ENCODE measurements around the gene IRF2BP1. TPM values are rescaled to one million over a fixed set of nuclear protein-coding genes. Genes with fewer than 3 reads are reported as not detected.

IRF2BP1 gene
- 10 to 100 TPM in 1 of 2 donors, 1 to 10 TPM in 1; 9.0 to 10.6 TPM for polyA plus RNA-seq

GRCh38 chr19:45885556-45886426, at the start of gene IRF2BP1:
TSS of gene IRF2BP1 (minus strand) at chr19:45886141. CDS start at chr19:45885774, 367 bp downstream.
- peak within 1 kb of the TSS; percentile 59 to 83 for H3K4me3 ChIP-seq (ENCODE audit: low read depth in 1 of 2, low read length in 2 of 2)
- peak within 1 kb of the TSS; percentile 90 to 95 for H3K27ac ChIP-seq (ENCODE audit: low read depth in 2 of 2, low read length in 1 of 2)
- H3K4me1 ChIP-seq (ENCODE audit: control insufficient read depth in 2 of 2, insufficient read depth in 2 of 2, low read length in 1 of 2) = peaks cover 9 to 21% of the 10 kb centered on the region in 2 donors
- H3K9me3 ChIP-seq (ENCODE audit: control insufficient read depth in 2 of 2, insufficient read depth in 1 of 2, low read depth in 1 of 2, low read length in 1 of 2) = no peaks in the 10 kb centered on the region
- 0% methylated on average over 96 to 107 of the region's 107 CpGs for WGBS, 2 donors
- peaks cover 0 to 2% of the 10 kb centered on the region in 2 donors for H3K36me3 ChIP-seq (ENCODE audit: control insufficient read depth in 2 of 2, insufficient read depth in 2 of 2, low read length in 1 of 2)
- no peaks in the 10 kb centered on the region for H3K27me3 ChIP-seq (ENCODE audit: control insufficient read depth in 1 of 2, insufficient read depth in 2 of 2, low read length in 2 of 2)

- WGBS, 2 donors = 69% methylated on average over 19 of the region's 19 CpGs
- Histone ChIP-seq H3K9me3 (ENCODE audit: control insufficient read depth in 2 of 2, insufficient read depth in 1 of 2, low read depth in 1 of 2, low read length in 1 of 2) (peaks cover 0 to 3% of the 10 kb centered on the region in 2 donors), H3K27me3 (ENCODE audit: control insufficient read depth in 1 of 2, insufficient read depth in 2 of 2, low read length in 2 of 2) (peaks cover 0 to 4% of the 10 kb centered on the region in 2 donors), H3K36me3 (ENCODE audit: control insufficient read depth in 2 of 2, insufficient read depth in 2 of 2, low read length in 1 of 2) (no peaks in the 10 kb centered on the region), H3K27ac (ENCODE audit: low read depth in 2 of 2, low read length in 1 of 2) (no peak overlapping the region), H3K4me3 (ENCODE audit: low read depth in 1 of 2, low read length in 2 of 2) (no peak overlapping the region), H3K4me1 (ENCODE audit: control insufficient read depth in 2 of 2, insufficient read depth in 2 of 2, low read length in 1 of 2) (no peaks in the 10 kb centered on the region)
These were observed 49.3 kb upstream of the IRF2BP1 start for GRCh38 chr19:45935267-45935666.

DNA sequence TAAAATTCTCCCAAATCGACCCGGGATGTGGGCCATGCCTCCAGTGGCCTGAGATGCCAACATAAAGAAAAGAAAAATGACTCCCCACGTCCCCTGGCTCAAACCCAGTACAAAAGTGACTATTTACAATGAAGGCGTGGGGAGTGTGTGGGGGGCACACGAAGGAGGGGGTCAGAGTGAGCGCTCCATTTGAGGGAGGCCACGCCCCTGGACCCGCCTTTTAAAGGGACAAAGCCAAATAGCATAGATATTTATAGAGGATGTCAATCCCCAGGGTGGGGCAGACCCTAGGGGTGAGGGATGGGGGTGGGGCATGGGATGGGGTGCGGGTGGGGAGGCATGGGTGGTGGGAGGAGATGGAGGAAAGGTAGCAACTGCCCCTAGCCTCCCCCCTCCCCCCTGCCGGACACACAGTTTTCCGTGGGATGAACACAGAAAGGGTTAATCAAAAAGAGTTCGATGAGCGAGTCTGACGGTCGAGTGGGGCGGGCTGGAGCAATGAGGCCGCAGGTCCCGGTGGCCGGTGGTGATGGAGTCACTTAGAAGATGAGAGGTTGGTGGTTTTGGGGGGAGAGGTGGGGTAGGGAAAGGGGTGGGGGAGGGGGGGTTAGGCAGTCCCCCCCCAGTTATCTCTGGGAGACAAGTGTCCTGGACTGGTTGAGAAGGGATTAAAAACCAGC, 48.8 kb upstream of the IRF2BP1 start:
- Histone ChIP-seq H3K9me3 (ENCODE audit: control insufficient read depth in 2 of 2, insufficient read depth in 1 of 2, low read depth in 1 of 2, low read length in 1 of 2) (peaks cover 0 to 1% of the 10 kb centered on the region in 2 donors), H3K27me3 (ENCODE audit: control insufficient read depth in 1 of 2, insufficient read depth in 2 of 2, low read length in 2 of 2) (peaks cover 0 to 3% of the 10 kb centered on the region in 2 donors), H3K4me1 (ENCODE audit: control insufficient read depth in 2 of 2, insufficient read depth in 2 of 2, low read length in 1 of 2) (no peaks in the 10 kb centered on the region), H3K36me3 (ENCODE audit: control insufficient read depth in 2 of 2, insufficient read depth in 2 of 2, low read length in 1 of 2) (no peaks in the 10 kb centered on the region), H3K4me3 (ENCODE audit: low read depth in 1 of 2, low read length in 2 of 2) (no peak overlapping the region), H3K27ac (ENCODE audit: low read depth in 2 of 2, low read length in 1 of 2) (no peak overlapping the region)
- WGBS, 2 donors = 28 to 30% methylated on average over 19 of the region's 19 CpGs

DNA sequence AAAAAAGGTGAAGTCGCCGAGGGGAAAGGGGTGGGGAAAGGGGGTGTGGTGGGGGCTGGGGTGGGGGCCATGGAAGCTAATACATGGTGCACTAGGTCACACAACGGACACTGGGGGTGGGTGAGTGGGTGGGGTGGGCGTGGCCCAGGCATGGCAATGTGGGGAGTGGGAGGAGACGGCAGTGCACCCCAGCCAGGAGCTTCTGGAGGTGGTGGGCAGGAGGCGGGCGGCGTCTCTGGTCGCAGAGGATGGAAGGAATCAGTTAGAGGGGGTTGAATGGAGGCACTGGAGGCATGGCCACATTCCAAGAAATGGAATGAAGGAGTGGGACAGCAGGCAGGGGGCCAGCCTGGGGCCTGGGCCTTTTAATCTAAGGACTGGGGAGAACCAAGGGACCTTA, 47.8 kb upstream of the IRF2BP1 start:
- Histone ChIP-seq H3K4me1 (ENCODE audit: control insufficient read depth in 2 of 2, insufficient read depth in 2 of 2, low read length in 1 of 2) (no peaks in the 10 kb centered on the region), H3K9me3 (ENCODE audit: control insufficient read depth in 2 of 2, insufficient read depth in 1 of 2, low read depth in 1 of 2, low read length in 1 of 2) (no peaks in the 10 kb centered on the region), H3K27ac (ENCODE audit: low read depth in 2 of 2, low read length in 1 of 2) (no peak overlapping the region), H3K27me3 (ENCODE audit: control insufficient read depth in 1 of 2, insufficient read depth in 2 of 2, low read length in 2 of 2) (no peaks in the 10 kb centered on the region), H3K36me3 (ENCODE audit: control insufficient read depth in 2 of 2, insufficient read depth in 2 of 2, low read length in 1 of 2) (no peaks in the 10 kb centered on the region), H3K4me3 (ENCODE audit: low read depth in 1 of 2, low read length in 2 of 2) (no peak overlapping the region)
- WGBS, 2 donors = 60 to 64% methylated on average over 9 of the region's 9 CpGs

DNA sequence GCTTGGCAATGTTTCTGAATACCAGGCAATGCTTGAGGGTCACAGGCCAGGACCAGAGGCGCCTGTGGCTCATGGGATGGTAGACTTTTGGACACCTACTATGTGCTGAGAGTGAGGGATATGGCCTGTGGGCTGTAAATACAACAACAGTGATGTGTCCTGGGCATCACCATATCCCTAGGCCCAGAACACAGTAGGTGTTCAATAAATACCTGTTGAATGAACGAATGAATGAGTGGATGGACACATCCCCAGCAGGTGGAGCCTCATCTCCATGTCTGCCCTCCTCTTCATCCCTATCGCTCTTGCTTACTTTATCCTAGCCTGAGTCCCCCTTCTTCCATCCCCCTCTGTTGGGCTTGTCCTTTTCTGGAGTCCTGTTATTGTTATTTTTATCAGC, 45.1 kb upstream of the IRF2BP1 start:
- Histone ChIP-seq H3K27ac (ENCODE audit: low read depth in 2 of 2, low read length in 1 of 2) (no peak overlapping the region), H3K27me3 (ENCODE audit: control insufficient read depth in 1 of 2, insufficient read depth in 2 of 2, low read length in 2 of 2) (no peaks in the 10 kb centered on the region), H3K4me3 (ENCODE audit: low read depth in 1 of 2, low read length in 2 of 2) (no peak overlapping the region), H3K9me3 (ENCODE audit: control insufficient read depth in 2 of 2, insufficient read depth in 1 of 2, low read depth in 1 of 2, low read length in 1 of 2) (no peaks in the 10 kb centered on the region), H3K4me1 (ENCODE audit: control insufficient read depth in 2 of 2, insufficient read depth in 2 of 2, low read length in 1 of 2) (no peaks in the 10 kb centered on the region), H3K36me3 (ENCODE audit: control insufficient read depth in 2 of 2, insufficient read depth in 2 of 2, low read length in 1 of 2) (no peaks in the 10 kb centered on the region)
- 65 to 68% methylated on average over 3 of the region's 3 CpGs for WGBS, 2 donors

GRCh38 chr19:45929247-45929646, 43.3 kb upstream of the IRF2BP1 start:
- no peak overlapping the region for H3K27ac ChIP-seq (ENCODE audit: low read depth in 2 of 2, low read length in 1 of 2)
- H3K4me3 ChIP-seq (ENCODE audit: low read depth in 1 of 2, low read length in 2 of 2) = no peak overlapping the region
- 80 to 81% methylated on average over 2 of the region's 2 CpGs for WGBS, 2 donors
- H3K9me3 ChIP-seq (ENCODE audit: control insufficient read depth in 2 of 2, insufficient read depth in 1 of 2, low read depth in 1 of 2, low read length in 1 of 2) = no peaks in the 10 kb centered on the region
- H3K36me3 ChIP-seq (ENCODE audit: control insufficient read depth in 2 of 2, insufficient read depth in 2 of 2, low read length in 1 of 2) = no peaks in the 10 kb centered on the region
- H3K27me3 ChIP-seq (ENCODE audit: control insufficient read depth in 1 of 2, insufficient read depth in 2 of 2, low read length in 2 of 2) = no peaks in the 10 kb centered on the region
- no peaks in the 10 kb centered on the region for H3K4me1 ChIP-seq (ENCODE audit: control insufficient read depth in 2 of 2, insufficient read depth in 2 of 2, low read length in 1 of 2)

- Histone ChIP-seq H3K4me3 (ENCODE audit: low read depth in 1 of 2, low read length in 2 of 2) (no peak overlapping the region), H3K4me1 (ENCODE audit: control insufficient read depth in 2 of 2, insufficient read depth in 2 of 2, low read length in 1 of 2) (no peaks in the 10 kb centered on the region), H3K27me3 (ENCODE audit: control insufficient read depth in 1 of 2, insufficient read depth in 2 of 2, low read length in 2 of 2) (no peaks in the 10 kb centered on the region), H3K9me3 (ENCODE audit: control insufficient read depth in 2 of 2, insufficient read depth in 1 of 2, low read depth in 1 of 2, low read length in 1 of 2) (no peaks in the 10 kb centered on the region), H3K36me3 (ENCODE audit: control insufficient read depth in 2 of 2, insufficient read depth in 2 of 2, low read length in 1 of 2) (no peaks in the 10 kb centered on the region), H3K27ac (ENCODE audit: low read depth in 2 of 2, low read length in 1 of 2) (no peak overlapping the region)
- 9% methylated on average over 33 of the region's 33 CpGs for WGBS, 2 donors
These were observed 41.8 kb upstream of the IRF2BP1 start for GRCh38 chr19:45927565-45928261.

- no peaks in the 10 kb centered on the region for H3K27me3 ChIP-seq (ENCODE audit: control insufficient read depth in 1 of 2, insufficient read depth in 2 of 2, low read length in 2 of 2)
- H3K36me3 ChIP-seq (ENCODE audit: control insufficient read depth in 2 of 2, insufficient read depth in 2 of 2, low read length in 1 of 2) = no peaks in the 10 kb centered on the region
- no peak overlapping the region for H3K27ac ChIP-seq (ENCODE audit: low read depth in 2 of 2, low read length in 1 of 2)
- WGBS, 2 donors = 55 to 64% methylated on average over 5 to 6 of the region's 6 CpGs
- no peak overlapping the region for H3K4me3 ChIP-seq (ENCODE audit: low read depth in 1 of 2, low read length in 2 of 2)
- H3K4me1 ChIP-seq (ENCODE audit: control insufficient read depth in 2 of 2, insufficient read depth in 2 of 2, low read length in 1 of 2) = no peaks in the 10 kb centered on the region
- no peaks in the 10 kb centered on the region for H3K9me3 ChIP-seq (ENCODE audit: control insufficient read depth in 2 of 2, insufficient read depth in 1 of 2, low read depth in 1 of 2, low read length in 1 of 2)
These were observed 39.0 kb upstream of the IRF2BP1 start for GRCh38 chr19:45924891-45925447.

- Histone ChIP-seq H3K9me3 (ENCODE audit: control insufficient read depth in 2 of 2, insufficient read depth in 1 of 2, low read depth in 1 of 2, low read length in 1 of 2) (no peaks in the 10 kb centered on the region), H3K4me3 (ENCODE audit: low read depth in 1 of 2, low read length in 2 of 2) (no peak overlapping the region), H3K27me3 (ENCODE audit: control insufficient read depth in 1 of 2, insufficient read depth in 2 of 2, low read length in 2 of 2) (no peaks in the 10 kb centered on the region), H3K36me3 (ENCODE audit: control insufficient read depth in 2 of 2, insufficient read depth in 2 of 2, low read length in 1 of 2) (no peaks in the 10 kb centered on the region), H3K27ac (ENCODE audit: low read depth in 2 of 2, low read length in 1 of 2) (no peak overlapping the region), H3K4me1 (ENCODE audit: control insufficient read depth in 2 of 2, insufficient read depth in 2 of 2, low read length in 1 of 2) (no peaks in the 10 kb centered on the region)
- WGBS, 2 donors = 67 to 71% methylated on average over 9 of the region's 9 CpGs
These were observed 36.3 kb upstream of the IRF2BP1 start for GRCh38 chr19:45922281-45922680.

Measured in esophagus (tissue), 2 donors.